HepG2 (cell line): Measurements from ENCODE around the gene ANO10. TPM values are rescaled to one million over a fixed set of nuclear protein-coding genes. Genes with fewer than 3 reads are reported as not detected.

Source experiments
- CTCF ChIP-seq: sonication (generic); formaldehyde crosslinking; IDR thresholded peaks from 2 replicates; pipeline ENCODE4 v1.5.0; 2020; ENCODE audit warnings: mild to moderate bottlenecking, missing genetic modification reagents, moderate library complexity
- GRHL1 ChIP-seq: sonication (generic); formaldehyde crosslinking; conservative IDR thresholded peaks from 2 replicates; pipeline ENCODE4 v1.8.0; 2022; ENCODE audit warnings: missing genetic modification reagents
- HCFC1 ChIP-seq: fragments of 150-350 bp; IDR thresholded peaks from 2 replicates; pipeline ENCODE4 v1.6.1; 2014; ENCODE audit warnings: low read depth, low read length
- MEIS2 ChIP-seq: sonication (generic); formaldehyde crosslinking; IDR thresholded peaks from 2 replicates; pipeline ENCODE4 v1.9.0; 2021; ENCODE audit warnings: mild to moderate bottlenecking, missing genetic modification reagents
- MYNN ChIP-seq: sonication (generic); formaldehyde crosslinking; IDR thresholded peaks from 2 replicates; pipeline ENCODE4 v1.4.0; 2020; ENCODE audit warnings: mild to moderate bottlenecking, low read depth, missing genetic modification reagents
- MZF1 ChIP-seq: sonication (generic); formaldehyde crosslinking; IDR thresholded peaks from 2 replicates; pipeline ENCODE4 v1.8.1; 2023; ENCODE audit warnings: mild to moderate bottlenecking, missing genetic modification reagents, borderline replicate concordance
- NFE2L2 ChIP-seq: fragments of 150-350 bp; IDR thresholded peaks from 2 replicates; pipeline ENCODE4 v1.6.1; 2014; ENCODE audit warnings: low read length
- RAD21 ChIP-seq: fragments of 450-650 bp; formaldehyde crosslinking; IDR thresholded peaks from 2 replicates; pipeline ENCODE4 v1.5.0; 2020; ENCODE audit warnings: mild to moderate bottlenecking
- SALL1 ChIP-seq: sonication (generic); formaldehyde crosslinking; IDR thresholded peaks from 2 replicates; pipeline ENCODE4 v1.8.0; 2022; ENCODE audit warnings: mild to moderate bottlenecking, missing genetic modification reagents
- SMC3 ChIP-seq: IDR thresholded peaks from 2 replicates; pipeline ENCODE4 v1.6.1; 2011; ENCODE audit warnings: low read length, improper control_type of control experiment
- SMYD3 ChIP-seq: sonication (generic); formaldehyde crosslinking; IDR thresholded peaks from 2 replicates; pipeline ENCODE4 v1.8.1; 2023; ENCODE audit warnings: mild to moderate bottlenecking, missing genetic modification reagents
- STAG1 ChIP-seq: sonication (generic); formaldehyde crosslinking; IDR thresholded peaks from 2 replicates; pipeline ENCODE4 v1.4.0; 2020; ENCODE audit warnings: missing genetic modification reagents
- SUZ12 ChIP-seq: fragments of 150-350 bp; IDR thresholded peaks from 2 replicates; pipeline ENCODE4 v1.6.1; 2014; ENCODE audit warnings: low read depth, low read length
- ZNF143 ChIP-seq: sonication (generic); formaldehyde crosslinking; IDR thresholded peaks from 2 replicates; pipeline ENCODE4 v1.4.0; 2020; ENCODE audit warnings: missing genetic modification reagents
- ZNF34 ChIP-seq: sonication (generic); formaldehyde crosslinking; IDR thresholded peaks from 2 replicates; pipeline ENCODE4 v1.4.0; 2020; ENCODE audit warnings: mild to moderate bottlenecking, missing genetic modification reagents, borderline replicate concordance
- ZNF564 ChIP-seq: sonication (generic); formaldehyde crosslinking; IDR thresholded peaks from 2 replicates; pipeline ENCODE4 v1.8.1; 2023; ENCODE audit warnings: mild to moderate bottlenecking, missing genetic modification reagents
- ZNF746 ChIP-seq: sonication (generic); formaldehyde crosslinking; IDR thresholded peaks from 2 replicates; pipeline ENCODE4 v1.8.0; 2022; ENCODE audit warnings: mild to moderate bottlenecking, missing genetic modification reagents
- polyA plus RNA-seq, 8 experiments: library from polyadenylated mRNA; depleted of rRNA in 3 of 8; stranded (reverse) in 7 of 8; unstranded in 1 of 8; fragments of >200 nt; fragmentation: Illumina TruSeq in 4 of 8; extraction: Trizol in 4 of 8; gene quantifications; 2 replicates each; pipeline versions ENCODE4 v1.2.1 to v1.2.3, GENCODE V29; 2011 to 2016; ENCODE audit warnings: low read depth in 4 of 8, missing spikeins in 1 of 8, mixed read lengths in 1 of 8; ENCODE audit not compliant: insufficient read depth in 1 of 8
- total RNA-seq, 5 experiments: library from RNA; depleted of rRNA; stranded (reverse); fragments of >200 nt; fragmentation: Illumina TruSeq; extraction: Trizol; gene quantifications; 2 replicates each; pipeline ENCODE4 v1.2.3, GENCODE V29; 2016; ENCODE audit warnings: low read depth in 1 of 5
- TF ChIP-seq, protein P1 (sequence below): sonication (generic); formaldehyde crosslinking; IDR thresholded peaks from 2 replicates; pipeline ENCODE4 v1.4.0; 2020; ENCODE audit warnings: missing genetic modification reagents, borderline replicate concordance

ANO10 gene
- total and polyA plus RNA-seq, 2 of the 13 experiments (the other 11 are each of a cell fraction or from before 2014, with no cell fraction given), result 10.4 to 13.1 TPM

- TF ChIP-seq SMC3 (peak; percentile 42; the same call in 1 of the 2 replicates), NFE2L2 (peak; percentile 42; the same call in 1 of the 2 replicates), ZNF746 (CRISPR knock-in tag) (no peak), MZF1 (CRISPR knock-in tag) (no peak), ZNF143 (CRISPR knock-in tag) (no peak), CTCF (CRISPR knock-in tag) (peak; percentile 67), STAG1 (CRISPR knock-in tag) (peak; percentile 73), MYNN (CRISPR knock-in tag) (no peak), GRHL1 (CRISPR knock-in tag) (no peak), SUZ12 (no peak), HCFC1 (no peak), SMYD3 (no peak), ZNF34 (no peak), RAD21 (peak; percentile 43; the same call in 1 of the 2 replicates), MEIS2 (no peak), SALL1 (CRISPR knock-in tag) (no peak), ZNF564 (no peak)
- TF ChIP-seq, protein P1, sequence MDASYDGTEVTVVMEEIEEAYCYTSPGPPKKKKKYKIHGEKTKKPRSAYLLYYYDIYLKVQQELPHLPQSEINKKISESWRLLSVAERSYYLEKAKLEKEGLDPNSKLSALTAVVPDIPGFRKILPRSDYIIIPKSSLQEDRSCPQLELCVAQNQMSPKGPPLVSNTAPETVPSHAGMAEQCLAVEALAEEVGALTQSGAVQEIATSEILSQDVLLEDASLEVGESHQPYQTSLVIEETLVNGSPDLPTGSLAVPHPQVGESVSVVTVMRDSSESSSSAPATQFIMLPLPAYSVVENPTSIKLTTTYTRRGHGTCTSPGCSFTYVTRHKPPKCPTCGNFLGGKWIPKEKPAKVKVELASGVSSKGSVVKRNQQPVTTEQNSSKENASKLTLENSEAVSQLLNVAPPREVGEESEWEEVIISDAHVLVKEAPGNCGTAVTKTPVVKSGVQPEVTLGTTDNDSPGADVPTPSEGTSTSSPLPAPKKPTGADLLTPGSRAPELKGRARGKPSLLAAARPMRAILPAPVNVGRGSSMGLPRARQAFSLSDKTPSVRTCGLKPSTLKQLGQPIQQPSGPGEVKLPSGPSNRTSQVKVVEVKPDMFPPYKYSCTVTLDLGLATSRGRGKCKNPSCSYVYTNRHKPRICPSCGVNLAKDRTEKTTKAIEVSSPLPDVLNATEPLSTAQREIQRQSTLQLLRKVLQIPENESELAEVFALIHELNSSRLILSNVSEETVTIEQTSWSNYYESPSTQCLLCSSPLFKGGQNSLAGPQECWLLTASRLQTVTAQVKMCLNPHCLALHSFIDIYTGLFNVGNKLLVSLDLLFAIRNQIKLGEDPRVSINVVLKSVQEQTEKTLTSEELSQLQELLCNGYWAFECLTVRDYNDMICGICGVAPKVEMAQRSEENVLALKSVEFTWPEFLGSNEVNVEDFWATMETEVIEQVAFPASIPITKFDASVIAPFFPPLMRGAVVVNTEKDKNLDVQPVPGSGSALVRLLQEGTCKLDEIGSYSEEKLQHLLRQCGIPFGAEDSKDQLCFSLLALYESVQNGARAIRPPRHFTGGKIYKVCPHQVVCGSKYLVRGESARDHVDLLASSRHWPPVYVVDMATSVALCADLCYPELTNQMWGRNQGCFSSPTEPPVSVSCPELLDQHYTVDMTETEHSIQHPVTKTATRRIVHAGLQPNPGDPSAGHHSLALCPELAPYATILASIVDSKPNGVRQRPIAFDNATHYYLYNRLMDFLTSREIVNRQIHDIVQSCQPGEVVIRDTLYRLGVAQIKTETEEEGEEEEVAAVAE (CRISPR knock-in tag), result no peak
- TF ChIP-seq, all 625 proteins: peak for 10
Measured at GRCh38 chr3:43638594-43639447, 17.0 kb upstream of the ANO10 start (continued).
